ENCODE results near the gene NUP205.

NUP205 gene

DNA sequence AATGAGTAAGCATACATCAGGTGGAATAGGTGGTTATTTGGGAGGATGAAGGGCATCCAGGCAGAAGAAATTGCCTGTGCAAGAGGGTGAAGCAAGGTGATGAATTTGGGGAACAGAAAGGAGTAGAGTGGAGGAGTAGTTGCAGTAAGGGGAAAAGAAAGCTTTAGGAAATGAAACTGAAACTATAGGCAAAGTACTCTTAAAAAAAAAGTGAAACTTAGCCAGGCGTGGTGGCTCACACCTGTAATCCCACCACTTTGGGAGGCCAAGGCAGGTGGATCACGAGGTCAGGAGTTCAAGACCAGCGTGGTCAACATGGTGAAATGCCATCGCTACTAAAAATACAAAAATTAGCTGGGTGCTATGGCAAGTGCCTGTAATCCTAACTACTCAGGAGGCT is 17.6 kb downstream of the NUP205 start:
- WGBS, 2 experiments = 91 to 95% methylated on average over 4 of the region's 4 CpGs
- peaks cover 59% of the 10 kb centered on the region for H3K36me3 ChIP-seq (ENCODE audit: control insufficient read depth, insufficient read depth, low read length)

DNA sequence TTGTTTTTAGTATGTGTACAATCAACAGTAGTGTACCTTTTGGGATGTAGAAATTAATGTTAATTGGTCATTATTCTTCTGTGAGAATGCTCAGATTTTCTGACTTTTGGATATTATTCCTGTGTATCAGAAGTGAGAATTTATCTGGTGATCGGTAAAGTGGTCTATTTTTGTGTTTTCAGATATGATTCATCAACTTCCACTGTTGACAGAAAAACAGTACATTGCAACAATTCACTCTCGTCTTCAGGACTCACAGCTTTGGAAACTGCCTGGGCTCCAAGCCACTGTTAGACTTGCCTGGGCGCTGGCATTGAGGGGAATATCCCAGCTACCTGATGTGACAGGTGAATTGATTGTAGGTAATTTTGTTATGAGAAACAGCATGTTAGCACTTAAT is 20.9 kb downstream of the NUP205 start:
- no peaks in the 10 kb centered on the region for H3K4me1 ChIP-seq (ENCODE audit: control insufficient read depth, insufficient read depth, low read length)
- no peaks in the 10 kb centered on the region for H3K9me3 ChIP-seq (ENCODE audit: control insufficient read depth, low read length)
- WGBS, 2 experiments = 96 to 99% methylated on average over 3 of the region's 3 CpGs
- no peaks in the 10 kb centered on the region for H3K27me3 ChIP-seq (ENCODE audit: control insufficient read depth, insufficient read depth, low read length, poor library complexity, severe bottlenecking)
- H3K27ac ChIP-seq (ENCODE audit: insufficient read depth, low read depth, low read length, poor library complexity, severe bottlenecking) = no peak overlapping the region
- peaks cover 67% of the 10 kb centered on the region for H3K36me3 ChIP-seq (ENCODE audit: control insufficient read depth, insufficient read depth, low read length)
- no peak overlapping the region for H3K4me3 ChIP-seq (ENCODE audit: insufficient read depth, low read depth, low read length)

More for the DNA sequence above, 17.6 kb downstream of the NUP205 start:
- H3K27ac ChIP-seq (ENCODE audit: insufficient read depth, low read depth, low read length, poor library complexity, severe bottlenecking) = no peak overlapping the region
- no peaks in the 10 kb centered on the region for H3K9me3 ChIP-seq (ENCODE audit: control insufficient read depth, low read length)
- no peaks in the 10 kb centered on the region for H3K4me1 ChIP-seq (ENCODE audit: control insufficient read depth, insufficient read depth, low read length)
- no peaks in the 10 kb centered on the region for H3K27me3 ChIP-seq (ENCODE audit: control insufficient read depth, insufficient read depth, low read length, poor library complexity, severe bottlenecking)
- H3K4me3 ChIP-seq (ENCODE audit: insufficient read depth, low read depth, low read length) = no peak overlapping the region

GRCh38 chr7:135584362-135585353 is 26.9 kb downstream of the NUP205 start:
- Histone ChIP-seq H3K4me3 (ENCODE audit: insufficient read depth, low read depth, low read length) (no peak overlapping the region), H3K9me3 (ENCODE audit: control insufficient read depth, low read length) (no peaks in the 10 kb centered on the region), H3K4me1 (ENCODE audit: control insufficient read depth, insufficient read depth, low read length) (no peaks in the 10 kb centered on the region), H3K27me3 (ENCODE audit: control insufficient read depth, insufficient read depth, low read length, poor library complexity, severe bottlenecking) (no peaks in the 10 kb centered on the region), H3K36me3 (ENCODE audit: control insufficient read depth, insufficient read depth, low read length) (peaks cover 42% of the 10 kb centered on the region), H3K27ac (ENCODE audit: insufficient read depth, low read depth, low read length, poor library complexity, severe bottlenecking) (no peak overlapping the region)
- 87 to 88% methylated on average over 2 to 3 of the region's 3 CpGs for WGBS, 2 experiments

DNA sequence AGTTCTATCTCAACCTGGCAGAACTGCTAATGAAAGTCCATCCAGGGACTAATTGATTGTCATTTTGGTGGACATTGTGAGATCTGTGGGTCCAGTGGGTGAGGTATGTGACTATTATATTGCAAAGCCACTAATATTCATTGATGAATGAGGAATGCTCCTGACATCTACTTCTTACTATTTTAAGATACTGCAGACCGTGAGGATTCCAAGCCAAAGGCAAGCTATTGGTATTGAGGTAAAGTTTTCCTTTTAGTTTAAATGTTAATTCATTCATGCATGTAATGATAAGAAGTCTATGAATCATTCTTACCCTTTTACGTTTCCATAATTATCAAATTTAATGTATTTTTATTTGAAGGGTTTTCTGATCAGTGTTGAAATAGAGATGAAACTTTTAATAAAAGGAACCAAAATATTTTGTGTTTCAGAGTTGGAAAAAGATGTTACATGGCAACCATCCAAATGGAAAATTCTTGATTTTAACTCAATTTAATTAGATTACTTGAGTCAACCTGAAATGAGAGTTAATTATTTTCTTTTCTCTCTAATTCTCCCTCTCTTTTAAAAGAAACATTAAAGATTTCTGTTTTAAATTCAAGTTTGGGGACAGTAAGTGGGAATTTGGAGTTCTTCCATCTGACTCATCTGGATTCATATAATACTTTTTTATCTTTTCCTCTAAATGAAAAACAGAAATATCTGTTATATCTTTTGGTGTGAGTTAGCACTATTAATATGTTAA is 39.6 kb downstream of the NUP205 start:
- no CpG with 5 or more reads among the region's 2 CpGs for WGBS, 2 experiments
- H3K9me3 ChIP-seq (ENCODE audit: control insufficient read depth, low read length) = no peaks in the 10 kb centered on the region
- no peak overlapping the region for H3K27ac ChIP-seq (ENCODE audit: insufficient read depth, low read depth, low read length, poor library complexity, severe bottlenecking)
- H3K27me3 ChIP-seq (ENCODE audit: control insufficient read depth, insufficient read depth, low read length, poor library complexity, severe bottlenecking) = no peaks in the 10 kb centered on the region
- peaks cover 45% of the 10 kb centered on the region for H3K36me3 ChIP-seq (ENCODE audit: control insufficient read depth, insufficient read depth, low read length)
- H3K4me1 ChIP-seq (ENCODE audit: control insufficient read depth, insufficient read depth, low read length) = no peaks in the 10 kb centered on the region
- no peak overlapping the region for H3K4me3 ChIP-seq (ENCODE audit: insufficient read depth, low read depth, low read length)

DNA sequence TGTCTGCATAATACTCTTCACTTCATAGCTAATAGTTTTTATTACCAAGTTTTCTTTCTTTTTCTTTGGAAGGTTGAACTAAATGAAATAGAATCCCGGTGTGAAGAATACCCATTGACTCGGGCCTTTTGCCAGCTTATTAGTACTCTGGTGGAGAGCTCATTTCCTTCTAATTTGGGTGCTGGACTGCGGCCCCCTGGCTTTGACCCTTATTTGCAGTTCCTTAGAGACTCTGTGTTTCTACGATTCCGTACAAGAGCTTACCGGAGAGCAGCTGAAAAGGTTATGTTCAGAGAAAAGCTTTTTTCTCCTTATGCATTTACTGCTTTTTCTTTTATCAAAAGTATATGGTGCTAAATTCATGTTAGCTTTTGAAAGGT is 40.2 kb downstream of the NUP205 start:
- H3K36me3 ChIP-seq (ENCODE audit: control insufficient read depth, insufficient read depth, low read length) = peaks cover 45% of the 10 kb centered on the region
- no peaks in the 10 kb centered on the region for H3K4me1 ChIP-seq (ENCODE audit: control insufficient read depth, insufficient read depth, low read length)
- WGBS, 2 experiments = 94 to 95% methylated on average over 6 of the region's 6 CpGs
- H3K9me3 ChIP-seq (ENCODE audit: control insufficient read depth, low read length) = no peaks in the 10 kb centered on the region
- no peak overlapping the region for H3K27ac ChIP-seq (ENCODE audit: insufficient read depth, low read depth, low read length, poor library complexity, severe bottlenecking)
- H3K4me3 ChIP-seq (ENCODE audit: insufficient read depth, low read depth, low read length) = no peak overlapping the region
- H3K27me3 ChIP-seq (ENCODE audit: control insufficient read depth, insufficient read depth, low read length, poor library complexity, severe bottlenecking) = no peaks in the 10 kb centered on the region

- no peaks in the 10 kb centered on the region for H3K9me3 ChIP-seq (ENCODE audit: control insufficient read depth, low read length)
- peaks cover 47% of the 10 kb centered on the region for H3K36me3 ChIP-seq (ENCODE audit: control insufficient read depth, insufficient read depth, low read length)
- no peaks in the 10 kb centered on the region for H3K4me1 ChIP-seq (ENCODE audit: control insufficient read depth, insufficient read depth, low read length)
- H3K27ac ChIP-seq (ENCODE audit: insufficient read depth, low read depth, low read length, poor library complexity, severe bottlenecking) = no peak overlapping the region
- no peak overlapping the region for H3K4me3 ChIP-seq (ENCODE audit: insufficient read depth, low read depth, low read length)
- H3K27me3 ChIP-seq (ENCODE audit: control insufficient read depth, insufficient read depth, low read length, poor library complexity, severe bottlenecking) = no peaks in the 10 kb centered on the region
These were observed 41.8 kb downstream of the NUP205 start for GRCh38 chr7:135599471-135599870.

DNA sequence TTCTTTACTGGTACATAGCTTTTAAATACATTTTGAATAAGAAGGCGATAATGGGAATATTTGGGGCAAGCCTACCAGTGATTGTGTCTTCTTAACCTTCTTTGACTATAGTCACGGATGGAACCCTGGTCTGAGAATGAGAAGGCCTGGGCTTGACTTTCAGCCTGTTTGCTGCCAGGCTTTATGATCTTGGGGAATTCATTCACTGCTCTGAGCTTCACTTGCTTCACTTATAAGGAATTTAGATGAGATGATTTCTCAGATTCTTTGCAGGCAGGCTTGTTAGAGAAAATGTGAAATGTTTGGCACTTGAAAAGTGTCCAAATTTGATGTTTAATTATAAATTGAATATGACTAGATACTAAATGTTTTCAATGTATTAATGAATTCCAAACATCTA is 42.5 kb downstream of the NUP205 start:
- 98% methylated on average over 2 of the region's 2 CpGs for WGBS, 2 experiments
- Histone ChIP-seq H3K27me3 (ENCODE audit: control insufficient read depth, insufficient read depth, low read length, poor library complexity, severe bottlenecking) (no peaks in the 10 kb centered on the region), H3K4me1 (ENCODE audit: control insufficient read depth, insufficient read depth, low read length) (no peaks in the 10 kb centered on the region), H3K36me3 (ENCODE audit: control insufficient read depth, insufficient read depth, low read length) (peaks cover 47% of the 10 kb centered on the region), H3K4me3 (ENCODE audit: insufficient read depth, low read depth, low read length) (no peak overlapping the region), H3K27ac (ENCODE audit: insufficient read depth, low read depth, low read length, poor library complexity, severe bottlenecking) (no peak overlapping the region), H3K9me3 (ENCODE audit: control insufficient read depth, low read length) (no peaks in the 10 kb centered on the region)

GRCh38 chr7:135601182-135601581 is 43.5 kb downstream of the NUP205 start:
- H3K36me3 ChIP-seq (ENCODE audit: control insufficient read depth, insufficient read depth, low read length) = peaks cover 50% of the 10 kb centered on the region
- H3K4me1 ChIP-seq (ENCODE audit: control insufficient read depth, insufficient read depth, low read length) = no peaks in the 10 kb centered on the region
- H3K4me3 ChIP-seq (ENCODE audit: insufficient read depth, low read depth, low read length) = no peak overlapping the region
- H3K27ac ChIP-seq (ENCODE audit: insufficient read depth, low read depth, low read length, poor library complexity, severe bottlenecking) = no peak overlapping the region
- H3K27me3 ChIP-seq (ENCODE audit: control insufficient read depth, insufficient read depth, low read length, poor library complexity, severe bottlenecking) = no peaks in the 10 kb centered on the region
- no peaks in the 10 kb centered on the region for H3K9me3 ChIP-seq (ENCODE audit: control insufficient read depth, low read length)

DNA sequence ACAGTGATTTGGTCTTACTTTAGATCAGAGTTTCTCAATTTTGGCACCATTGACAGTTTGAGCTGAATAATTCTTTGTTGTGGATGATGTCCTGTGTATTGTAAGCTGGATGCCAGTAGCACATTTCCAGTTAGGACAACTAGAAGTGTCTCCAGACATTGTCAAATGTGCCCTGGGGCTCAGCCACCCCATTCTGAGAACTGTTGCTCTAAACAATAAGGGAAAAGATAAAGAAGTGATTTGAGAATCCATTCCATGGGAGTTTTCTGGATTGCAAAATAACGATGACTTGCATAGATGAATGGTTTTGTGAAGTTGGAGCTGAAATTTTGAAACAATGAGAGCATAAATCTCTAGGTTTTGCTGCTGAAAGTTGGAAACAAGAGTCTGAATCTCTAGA is 44.6 kb downstream of the NUP205 start:
- peaks cover 60% of the 10 kb centered on the region for H3K36me3 ChIP-seq (ENCODE audit: control insufficient read depth, insufficient read depth, low read length)
- H3K4me1 ChIP-seq (ENCODE audit: control insufficient read depth, insufficient read depth, low read length) = no peaks in the 10 kb centered on the region
- no peak overlapping the region for H3K4me3 ChIP-seq (ENCODE audit: insufficient read depth, low read depth, low read length)
- H3K27me3 ChIP-seq (ENCODE audit: control insufficient read depth, insufficient read depth, low read length, poor library complexity, severe bottlenecking) = no peaks in the 10 kb centered on the region
- 96 to 99% methylated on average over 1 of the region's 1 CpG for WGBS, 2 experiments
- H3K27ac ChIP-seq (ENCODE audit: insufficient read depth, low read depth, low read length, poor library complexity, severe bottlenecking) = no peak overlapping the region
- no peaks in the 10 kb centered on the region for H3K9me3 ChIP-seq (ENCODE audit: control insufficient read depth, low read length)

- 100% methylated on average over 1 of the region's 1 CpG; no CpG with 5 or more reads in 1 of the 2 experiments for WGBS, 2 experiments
- H3K36me3 ChIP-seq (ENCODE audit: control insufficient read depth, insufficient read depth, low read length) = peaks cover 35% of the 10 kb centered on the region
These were observed 58.4 kb downstream of the NUP205 start for GRCh38 chr7:135616136-135616535.

More at GRCh38 chr7:135616136-135616535, 58.4 kb downstream of the NUP205 start:
- no peaks in the 10 kb centered on the region for H3K4me1 ChIP-seq (ENCODE audit: control insufficient read depth, insufficient read depth, low read length)
- no peak overlapping the region for H3K4me3 ChIP-seq (ENCODE audit: insufficient read depth, low read depth, low read length)
- H3K27ac ChIP-seq (ENCODE audit: insufficient read depth, low read depth, low read length, poor library complexity, severe bottlenecking) = no peak overlapping the region
- H3K27me3 ChIP-seq (ENCODE audit: control insufficient read depth, insufficient read depth, low read length, poor library complexity, severe bottlenecking) = no peaks in the 10 kb centered on the region
- H3K9me3 ChIP-seq (ENCODE audit: control insufficient read depth, low read length) = no peaks in the 10 kb centered on the region

Measured in ectodermal cell (in vitro differentiated cells).